ENCODE measurements around the gene CIDEC.
"Not testable (repeated sequence)": the region's sequence is repeated elsewhere in the genome, so short reads cannot be mapped to it uniquely, and the experiment has no call there.

CIDEC gene

DNA sequence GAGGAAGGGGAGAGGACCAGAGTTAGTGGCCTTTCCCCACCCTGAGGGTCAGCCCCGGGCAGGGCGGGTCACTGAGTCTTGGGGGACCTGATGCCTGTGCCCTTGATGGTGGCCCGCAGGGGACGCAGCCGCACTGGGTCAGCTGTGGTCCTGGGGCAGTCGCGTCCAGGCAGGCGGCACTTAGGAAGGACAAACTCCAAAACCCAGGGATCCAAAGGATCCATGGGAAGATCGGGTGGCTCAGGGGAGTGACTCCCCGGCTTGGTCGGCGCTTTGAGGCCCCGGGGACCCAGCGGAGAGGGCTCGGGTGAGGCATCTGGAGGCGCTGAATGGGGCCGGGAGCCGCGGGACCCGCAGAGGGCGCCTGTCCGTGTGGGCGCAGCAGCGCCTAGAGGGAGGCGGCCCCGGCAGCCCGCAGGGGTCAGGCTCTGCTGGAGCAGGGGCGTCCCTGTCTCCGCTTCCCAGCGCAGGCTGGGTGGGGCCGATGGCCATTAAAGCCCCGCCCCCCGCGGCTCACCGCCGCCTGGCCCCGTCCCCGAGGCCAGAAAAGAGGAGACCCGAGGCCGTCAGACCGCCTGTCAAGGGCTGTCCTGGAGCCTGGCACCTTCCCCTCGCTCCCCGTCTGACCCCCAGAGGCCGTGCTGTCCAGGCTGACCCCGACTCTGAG is 17.5 kb downstream of the CIDEC start:
- DNase-seq (ENCODE audit: low read depth), result no peak
- no peak overlapping the region for H3K4me3 ChIP-seq (ENCODE audit: low read length)

DNA sequence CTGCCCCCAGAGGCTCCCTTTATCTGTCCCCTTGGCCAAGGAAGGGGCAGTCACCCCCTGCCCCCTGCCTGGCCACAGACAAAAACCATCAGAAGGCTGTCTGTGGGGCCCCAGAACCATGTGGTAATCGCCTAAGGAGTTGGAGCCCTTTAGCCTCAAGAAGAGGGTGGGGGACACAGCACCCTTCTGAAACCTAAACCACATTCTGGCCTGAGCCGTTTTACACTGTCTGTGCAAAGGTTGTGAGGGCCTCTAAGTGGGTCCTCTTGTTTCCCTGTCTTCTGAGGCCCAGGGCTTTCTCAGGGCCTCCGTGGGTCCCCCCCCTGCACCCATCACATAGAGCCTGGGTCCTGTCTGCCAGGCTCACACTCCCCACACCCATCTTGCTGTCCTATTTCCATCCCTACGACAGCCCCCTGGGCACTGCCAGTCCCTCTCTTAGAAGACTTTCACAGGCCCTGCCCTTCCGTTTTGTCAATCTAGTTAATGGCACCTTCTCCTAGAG is 18.4 kb downstream of the CIDEC start:
- H3K4me3 ChIP-seq (ENCODE audit: low read length), result no peak overlapping the region
- no peak for DNase-seq (ENCODE audit: low read depth)
- TF ChIP-seq, protein P1, sequence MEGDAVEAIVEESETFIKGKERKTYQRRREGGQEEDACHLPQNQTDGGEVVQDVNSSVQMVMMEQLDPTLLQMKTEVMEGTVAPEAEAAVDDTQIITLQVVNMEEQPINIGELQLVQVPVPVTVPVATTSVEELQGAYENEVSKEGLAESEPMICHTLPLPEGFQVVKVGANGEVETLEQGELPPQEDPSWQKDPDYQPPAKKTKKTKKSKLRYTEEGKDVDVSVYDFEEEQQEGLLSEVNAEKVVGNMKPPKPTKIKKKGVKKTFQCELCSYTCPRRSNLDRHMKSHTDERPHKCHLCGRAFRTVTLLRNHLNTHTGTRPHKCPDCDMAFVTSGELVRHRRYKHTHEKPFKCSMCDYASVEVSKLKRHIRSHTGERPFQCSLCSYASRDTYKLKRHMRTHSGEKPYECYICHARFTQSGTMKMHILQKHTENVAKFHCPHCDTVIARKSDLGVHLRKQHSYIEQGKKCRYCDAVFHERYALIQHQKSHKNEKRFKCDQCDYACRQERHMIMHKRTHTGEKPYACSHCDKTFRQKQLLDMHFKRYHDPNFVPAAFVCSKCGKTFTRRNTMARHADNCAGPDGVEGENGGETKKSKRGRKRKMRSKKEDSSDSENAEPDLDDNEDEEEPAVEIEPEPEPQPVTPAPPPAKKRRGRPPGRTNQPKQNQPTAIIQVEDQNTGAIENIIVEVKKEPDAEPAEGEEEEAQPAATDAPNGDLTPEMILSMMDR (conservative IDR thresholded peaks at IDR 0.05; ENCODE audit: low read depth, low read length), result no peak

More for the DNA sequence above, 17.5 kb downstream of the CIDEC start:
- TF ChIP-seq, protein P1 (conservative IDR thresholded peaks at IDR 0.05; ENCODE audit: low read depth, low read length), result peak; percentile 37

DNA sequence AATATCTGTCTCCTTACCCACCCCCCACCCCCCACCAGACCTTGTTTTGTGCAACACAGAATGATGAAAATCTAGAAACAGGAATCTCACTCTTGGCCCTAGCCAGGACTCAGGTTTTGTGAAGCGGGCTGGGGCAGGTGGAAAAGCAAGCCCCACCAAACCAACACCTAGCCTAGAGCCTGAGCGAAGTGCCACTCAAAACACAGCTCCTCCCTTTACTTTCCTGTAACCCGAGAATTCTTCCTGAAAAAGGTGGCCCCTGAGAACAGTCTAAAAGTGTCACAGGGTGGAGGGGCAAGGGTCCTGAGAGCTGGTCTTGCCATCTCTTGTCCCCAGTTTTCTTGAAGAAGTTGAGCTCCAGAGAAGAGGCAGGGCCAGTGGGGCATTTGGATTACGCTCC is 18.9 kb downstream of the CIDEC start:
- H3K4me3 ChIP-seq (ENCODE audit: low read length), result no peak overlapping the region
- TF ChIP-seq, protein P1 (conservative IDR thresholded peaks at IDR 0.05; ENCODE audit: low read depth, low read length), result no peak
- DNase-seq (ENCODE audit: low read depth), result no peak

DNA sequence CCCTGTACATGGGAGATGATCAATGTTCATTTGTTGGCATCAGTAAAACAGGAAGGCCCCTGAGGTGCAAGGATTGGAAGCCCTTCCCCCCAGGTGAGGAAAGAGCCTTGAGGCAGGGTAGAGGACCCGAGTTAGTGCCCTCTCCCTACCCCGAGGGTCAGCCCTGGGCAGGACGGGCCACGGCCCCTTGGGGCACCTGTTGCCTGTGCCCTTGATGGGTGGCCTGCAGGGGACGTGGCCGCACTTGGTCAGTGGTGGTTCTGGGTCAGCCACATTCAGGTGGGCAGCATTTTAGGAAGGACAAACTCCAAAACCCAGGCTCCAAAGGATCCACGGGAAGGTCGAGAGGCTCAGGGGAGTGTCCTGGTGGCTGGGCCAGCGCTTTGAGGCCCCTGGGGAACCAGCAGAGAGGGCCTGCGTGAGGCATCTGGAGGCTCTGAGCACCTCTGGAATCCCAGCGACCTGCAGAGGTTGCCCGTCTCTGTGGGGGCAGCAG is 20.5 kb downstream of the CIDEC start:
- TF ChIP-seq, protein P1 (conservative IDR thresholded peaks at IDR 0.05; ENCODE audit: low read depth, low read length), result no peak
- DNase-seq (ENCODE audit: low read depth), result no peak
- H3K4me3 ChIP-seq (ENCODE audit: low read length), result no peak overlapping the region

DNA sequence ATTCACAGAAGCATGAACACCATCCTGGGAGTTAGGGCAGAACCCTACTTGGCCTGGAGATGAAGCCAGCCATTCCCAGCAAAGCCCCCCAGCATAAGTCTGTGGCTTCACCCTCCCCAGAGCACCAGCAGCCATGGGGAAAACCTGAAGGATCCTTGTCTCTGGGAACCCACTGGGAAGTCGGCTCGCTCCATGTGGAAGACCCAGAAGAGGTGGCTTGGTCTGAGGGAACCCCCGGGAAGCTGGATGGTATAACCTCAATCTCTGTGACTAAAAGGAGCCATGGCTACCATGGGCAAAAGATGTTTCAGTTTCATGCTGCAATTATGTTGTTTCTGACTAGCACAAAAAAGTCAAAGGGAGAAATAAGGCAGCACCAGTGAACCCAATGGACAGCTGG is 24.5 kb downstream of the CIDEC start:
- TF ChIP-seq, protein P1 (conservative IDR thresholded peaks at IDR 0.05; ENCODE audit: low read depth, low read length), result no peak
- H3K4me3 ChIP-seq (ENCODE audit: low read length), result no peak overlapping the region
- DNase-seq (ENCODE audit: low read depth), result no peak

DNA sequence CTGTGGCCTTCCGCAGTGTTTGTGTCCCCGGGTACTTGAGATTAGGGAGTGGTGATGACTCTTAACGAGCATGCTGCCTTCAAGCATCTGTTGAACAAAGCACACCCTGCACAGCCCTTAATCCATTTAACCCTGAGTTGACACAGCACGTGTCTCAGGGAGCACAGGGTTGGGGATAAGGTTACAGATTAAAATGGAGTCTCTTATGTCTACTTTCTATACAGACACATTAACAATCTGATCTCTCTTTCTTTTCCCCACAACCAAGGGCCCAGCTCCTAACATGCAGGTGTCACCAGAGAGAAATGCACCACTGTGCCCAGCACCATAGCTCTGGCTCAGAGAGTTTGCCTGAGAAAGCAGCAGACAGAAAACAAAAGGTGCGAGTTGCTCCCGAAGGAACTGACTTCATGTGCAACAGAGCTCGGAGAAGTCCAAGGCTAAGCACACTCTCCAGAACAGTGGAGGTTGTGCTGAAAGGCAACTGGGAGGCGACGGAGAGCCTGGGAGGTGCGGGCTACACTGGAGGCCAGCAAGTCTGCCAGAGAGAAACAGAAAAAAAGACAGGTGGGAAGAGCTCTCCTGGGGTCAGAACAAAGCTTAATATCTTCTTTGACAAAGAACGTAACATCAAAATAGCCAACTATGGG is 25.6 kb downstream of the CIDEC start:
- not testable (repeated sequence) for DNase-seq (ENCODE audit: low read depth); H3K4me3 ChIP-seq (ENCODE audit: low read length)

DNA sequence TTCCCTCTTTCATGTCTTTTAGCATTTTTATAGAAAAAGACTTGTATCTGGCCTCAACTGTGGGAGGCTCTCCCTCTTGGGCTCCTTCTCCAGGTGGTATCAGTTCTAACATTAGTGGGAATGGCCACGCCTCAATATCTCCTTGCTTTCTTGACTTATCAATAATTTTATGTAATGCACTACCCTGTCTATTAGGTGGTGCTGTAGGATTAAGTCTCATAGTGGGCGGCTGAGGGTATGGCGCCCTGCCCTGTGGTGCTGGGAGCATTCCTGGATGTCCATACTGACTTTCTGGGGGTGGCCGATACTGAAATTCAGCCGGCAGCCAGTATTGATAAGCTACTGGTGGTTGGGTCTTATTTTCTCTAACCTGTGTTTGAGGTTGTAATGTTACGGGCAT is 27.5 kb downstream of the CIDEC start:
- DNase-seq (ENCODE audit: low read depth), result no peak
- H3K4me3 ChIP-seq (ENCODE audit: low read length), result no peak overlapping the region
- TF ChIP-seq, protein P1 (conservative IDR thresholded peaks at IDR 0.05; ENCODE audit: low read depth, low read length), result no peak

DNA sequence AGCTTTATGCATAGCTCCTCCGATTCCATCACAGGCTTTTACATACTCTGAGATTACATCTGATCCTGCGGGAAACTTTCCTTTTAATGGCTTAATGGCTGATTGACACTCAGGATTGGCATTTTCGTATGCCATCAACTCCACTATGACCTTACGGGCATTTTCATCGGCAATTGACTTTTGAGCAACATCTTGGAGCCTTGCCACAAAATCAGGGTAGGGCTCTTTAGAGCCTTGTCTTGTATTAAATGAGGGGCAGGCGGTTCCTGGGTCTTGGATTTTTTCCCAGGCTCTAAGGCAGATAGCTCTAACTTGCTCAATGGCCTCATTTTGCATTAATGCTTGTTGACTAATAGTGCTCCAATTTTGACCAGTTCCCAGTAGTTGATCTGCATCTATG is 28.1 kb downstream of the CIDEC start:
- not testable (repeated sequence) for DNase-seq (ENCODE audit: low read depth)

DNA sequence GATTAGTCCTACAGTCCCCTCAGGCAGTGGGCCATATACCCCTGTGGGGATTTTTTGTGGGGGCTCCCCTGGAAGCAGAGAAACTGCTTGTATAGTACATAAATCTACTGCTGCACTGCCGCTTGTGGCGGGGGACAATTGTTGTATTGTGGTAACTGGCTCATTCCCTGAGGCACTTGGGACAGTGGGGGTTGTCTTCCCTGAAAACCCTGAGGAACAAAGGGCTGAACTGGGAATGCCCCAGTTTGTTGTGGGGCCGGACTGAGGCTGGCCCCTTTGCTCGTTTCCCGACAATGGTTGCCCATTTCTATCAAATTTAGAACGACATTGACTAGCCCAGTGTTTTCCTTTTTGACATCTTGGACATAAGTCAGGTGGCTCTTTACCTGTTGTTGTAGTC is 28.7 kb downstream of the CIDEC start:
- not testable (repeated sequence) for DNase-seq (ENCODE audit: low read depth)

More for the DNA sequence above, 28.1 kb downstream of the CIDEC start:
- H3K4me3 ChIP-seq (ENCODE audit: low read length), result not testable (repeated sequence)

More for the DNA sequence above, 28.7 kb downstream of the CIDEC start:
- H3K4me3 ChIP-seq (ENCODE audit: low read length), result not testable (repeated sequence)

All from retinal pigment epithelial cell (primary cell).